Eye (tissue), 1 donor: ENCODE measurements around the gene EVC.

Experiments
- DNase-seq: peaks from one replicate; pipeline ENCODE4 v3.0.0-alpha.2; 2015

The EVC gene

GRCh38 chr4:5758741-5759140, 47.7 kb downstream of the EVC start:
- DNase-seq = no peak

- DNase-seq = no peak
Observed at GRCh38 chr4:5759236-5760075, 48.5 kb downstream of the EVC start.

GRCh38 chr4:5760246-5760645, 49.2 kb downstream of the EVC start:
- DNase-seq = no peak

- no peak for DNase-seq
Observed at GRCh38 chr4:5760936-5761480, 50.0 kb downstream of the EVC start.

- DNase-seq = no peak
Observed at GRCh38 chr4:5770051-5770450, 59.0 kb downstream of the EVC start.

GRCh38 chr4:5772528-5773270, 61.7 kb downstream of the EVC start:
- no peak for DNase-seq

GRCh38 chr4:5773271-5773555, 62.2 kb downstream of the EVC start:
- no peak for DNase-seq

GRCh38 chr4:5774416-5775036, 63.5 kb downstream of the EVC start:
- no peak for DNase-seq

GRCh38 chr4:5776510-5776909, 65.5 kb downstream of the EVC start:
- no peak for DNase-seq

GRCh38 chr4:5780831-5781480, 70.0 kb downstream of the EVC start:
- DNase-seq = no peak

GRCh38 chr4:5781691-5782090, 70.7 kb downstream of the EVC start:
- no peak for DNase-seq

- no peak for DNase-seq
Observed at GRCh38 chr4:5782829-5783476, 72.0 kb downstream of the EVC start.

GRCh38 chr4:5783486-5783885, 72.5 kb downstream of the EVC start:
- no peak for DNase-seq

- DNase-seq = no peak
Observed at GRCh38 chr4:5784021-5784420, 73.0 kb downstream of the EVC start.

- peak; percentile 10 for DNase-seq
Observed at GRCh38 chr4:5784960-5785611, 74.1 kb downstream of the EVC start.

GRCh38 chr4:5785806-5786680, 75.0 kb downstream of the EVC start:
- DNase-seq = no peak

GRCh38 chr4:5787311-5787710, 76.3 kb downstream of the EVC start:
- no peak for DNase-seq

- no peak for DNase-seq
Observed at GRCh38 chr4:5788144-5788543, 77.1 kb downstream of the EVC start.

- DNase-seq = no peak
Observed at GRCh38 chr4:5789141-5789540, 78.1 kb downstream of the EVC start.

GRCh38 chr4:5790546-5790857, 79.5 kb downstream of the EVC start:
- no peak for DNase-seq

GRCh38 chr4:5791654-5792053, 80.7 kb downstream of the EVC start:
- no peak for DNase-seq
